ENCODE measurements around the gene SYT8. TPM values are rescaled to one million over a fixed set of nuclear protein-coding genes. Genes with fewer than 3 reads are reported as not detected.

Gene SYT8
- total RNA-seq, 2 experiments from 2014 or later = not detected

GRCh38 chr11:1826552-1827094 lies 8.2 kb upstream of the SYT8 start:
- H3K27me3 ChIP-seq (ENCODE audit: control insufficient read depth in 1 of 2, insufficient read depth in 2 of 2, low read length in 2 of 2) = peaks cover 1 to 6% of the 10 kb centered on the region in 2 experiments
- ChIA-PET CTCF (no interaction called here), POLR2A (no interaction called here)
- H3K27ac ChIP-seq (ENCODE audit: low read depth in 1 of 2, low read length in 2 of 2) = no peak overlapping the region
- H3K36me3 ChIP-seq (ENCODE audit: insufficient read depth, low read length) = no peaks in the 10 kb centered on the region
- DNase-seq = peak in 1 of 14 experiments; percentile 11
- intact Hi-C loops (cut with DNase I, micrococcal nuclease) = no loop called here
- Mint-ChIP-seq H3K4me3 (no peak overlapping the region), H3K27ac (no peak overlapping the region), H3K9me3 (no peaks in the 10 kb centered on the region), H3K36me3 (ENCODE audit: low read depth) (no peaks in the 10 kb centered on the region), H3K4me1 (ENCODE audit: low read depth) (no peaks in the 10 kb centered on the region), H3K27me3 (no peaks in the 10 kb centered on the region)
- H3K9me3 ChIP-seq (ENCODE audit: control insufficient read depth in 1 of 2, insufficient read depth in 1 of 2, low read length in 2 of 2) = peaks cover 0 to 5% of the 10 kb centered on the region in 2 experiments
- no peaks in the 10 kb centered on the region for H3K4me1 ChIP-seq (ENCODE audit: insufficient read depth, low read length)
- TF ChIP-seq CTCF (IDR thresholded peaks at IDR 0.05) = no peak
- ATAC-seq (ENCODE audit: poor library complexity) = no peak
- no peak overlapping the region for H3K4me3 ChIP-seq (ENCODE audit: low read length)

GRCh38 chr11:1827095-1827813 lies 7.5 kb upstream of the SYT8 start:
- H3K4me1 Mint-ChIP-seq (ENCODE audit: low read depth) = no peaks in the 10 kb centered on the region
- Histone ChIP-seq H3K27me3 (ENCODE audit: control insufficient read depth in 1 of 2, insufficient read depth in 2 of 2, low read length in 2 of 2) (peaks cover 5 to 7% of the 10 kb centered on the region in 2 experiments), H3K36me3 (ENCODE audit: insufficient read depth, low read length) (no peaks in the 10 kb centered on the region), H3K27ac (ENCODE audit: low read depth in 1 of 2, low read length in 2 of 2) (no peak overlapping the region), H3K9me3 (ENCODE audit: control insufficient read depth in 1 of 2, insufficient read depth in 1 of 2, low read length in 2 of 2) (peaks cover 0 to 5% of the 10 kb centered on the region in 2 experiments), H3K4me1 (ENCODE audit: insufficient read depth, low read length) (peaks cover 4% of the 10 kb centered on the region), H3K4me3 (ENCODE audit: low read length) (no peak overlapping the region)
- H3K27me3 Mint-ChIP-seq = peaks cover 5% of the 10 kb centered on the region
- ATAC-seq (ENCODE audit: poor library complexity) = no peak
- TF ChIP-seq CTCF (IDR thresholded peaks at IDR 0.05) = no peak
- no peaks in the 10 kb centered on the region for H3K9me3 Mint-ChIP-seq
- peak in 1 of 14 experiments; percentile 10 for DNase-seq
- no peaks in the 10 kb centered on the region for H3K36me3 Mint-ChIP-seq (ENCODE audit: low read depth)
- POLR2A ChIA-PET = no interaction called here
- intact Hi-C loops (cut with DNase I, micrococcal nuclease) = no loop called here
- H3K4me3 Mint-ChIP-seq = no peak overlapping the region
- CTCF ChIA-PET = no interaction called here
- H3K27ac Mint-ChIP-seq = no peak overlapping the region

- H3K27me3 ChIP-seq (ENCODE audit: control insufficient read depth in 1 of 2, insufficient read depth in 2 of 2, low read length in 2 of 2) = peaks cover 6 to 14% of the 10 kb centered on the region in 2 experiments
- intact Hi-C loops (cut with DNase I, micrococcal nuclease) = no loop called here
- no peak overlapping the region for H3K4me3 Mint-ChIP-seq
Observed at GRCh38 chr11:1827931-1828330, 6.9 kb upstream of the SYT8 start.

More at GRCh38 chr11:1827931-1828330, 6.9 kb upstream of the SYT8 start:
- Mint-ChIP-seq H3K36me3 (ENCODE audit: low read depth) (no peaks in the 10 kb centered on the region), H3K27me3 (peaks cover 5% of the 10 kb centered on the region), H3K27ac (no peak overlapping the region), H3K4me1 (ENCODE audit: low read depth) (no peaks in the 10 kb centered on the region), H3K9me3 (no peaks in the 10 kb centered on the region)
- Histone ChIP-seq H3K9me3 (ENCODE audit: control insufficient read depth in 1 of 2, insufficient read depth in 1 of 2, low read length in 2 of 2) (peaks cover 0 to 5% of the 10 kb centered on the region in 2 experiments), H3K4me3 (ENCODE audit: low read length) (no peak overlapping the region), H3K27ac (ENCODE audit: low read depth in 1 of 2, low read length in 2 of 2) (no peak overlapping the region), H3K4me1 (ENCODE audit: insufficient read depth, low read length) (peaks cover 9% of the 10 kb centered on the region), H3K36me3 (ENCODE audit: insufficient read depth, low read length) (no peaks in the 10 kb centered on the region)
- DNase-seq = no peak
- CTCF ChIA-PET = no interaction called here
- POLR2A ChIA-PET = interaction anchor here (0.9 kb wide), 1 partner anchor 134 kb away, joined by 3 read pairs; no protein-coding TSS in a partner anchor
- no peak for TF ChIP-seq CTCF (IDR thresholded peaks at IDR 0.05)
- no peak for ATAC-seq (ENCODE audit: poor library complexity)

Measured in CD4-positive, alpha-beta T cell (primary cell).